ENCODE data around the gene MED31.

- TF ChIP-seq, protein P1, sequence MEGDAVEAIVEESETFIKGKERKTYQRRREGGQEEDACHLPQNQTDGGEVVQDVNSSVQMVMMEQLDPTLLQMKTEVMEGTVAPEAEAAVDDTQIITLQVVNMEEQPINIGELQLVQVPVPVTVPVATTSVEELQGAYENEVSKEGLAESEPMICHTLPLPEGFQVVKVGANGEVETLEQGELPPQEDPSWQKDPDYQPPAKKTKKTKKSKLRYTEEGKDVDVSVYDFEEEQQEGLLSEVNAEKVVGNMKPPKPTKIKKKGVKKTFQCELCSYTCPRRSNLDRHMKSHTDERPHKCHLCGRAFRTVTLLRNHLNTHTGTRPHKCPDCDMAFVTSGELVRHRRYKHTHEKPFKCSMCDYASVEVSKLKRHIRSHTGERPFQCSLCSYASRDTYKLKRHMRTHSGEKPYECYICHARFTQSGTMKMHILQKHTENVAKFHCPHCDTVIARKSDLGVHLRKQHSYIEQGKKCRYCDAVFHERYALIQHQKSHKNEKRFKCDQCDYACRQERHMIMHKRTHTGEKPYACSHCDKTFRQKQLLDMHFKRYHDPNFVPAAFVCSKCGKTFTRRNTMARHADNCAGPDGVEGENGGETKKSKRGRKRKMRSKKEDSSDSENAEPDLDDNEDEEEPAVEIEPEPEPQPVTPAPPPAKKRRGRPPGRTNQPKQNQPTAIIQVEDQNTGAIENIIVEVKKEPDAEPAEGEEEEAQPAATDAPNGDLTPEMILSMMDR (IDR thresholded peaks at IDR 0.05; ENCODE audit: low read length) = no peak
- TF ChIP-seq EZH2 (optimal IDR thresholded peaks at IDR 0.05; ENCODE audit: low read depth, low read length) = no peak
Measured at GRCh38 chr17:6688944-6689343, 37.5 kb upstream of the MED31 start.

Measured in MM.1S (cell line).